Retina (tissue), 1 donor: ENCODE measurements around the gene MEA1.
A peak's percentile ranks its signal among the peaks of the same experiment; 100 is the strongest.
"Not testable (repeated sequence)": the region's sequence is repeated elsewhere in the genome, so short reads cannot be mapped to it uniquely, and the experiment has no call there.

Experiments
- DNase-seq: peaks from one replicate; pipeline ENCODE4 v3.0.0-alpha.2; 2016

Gene MEA1

DNA sequence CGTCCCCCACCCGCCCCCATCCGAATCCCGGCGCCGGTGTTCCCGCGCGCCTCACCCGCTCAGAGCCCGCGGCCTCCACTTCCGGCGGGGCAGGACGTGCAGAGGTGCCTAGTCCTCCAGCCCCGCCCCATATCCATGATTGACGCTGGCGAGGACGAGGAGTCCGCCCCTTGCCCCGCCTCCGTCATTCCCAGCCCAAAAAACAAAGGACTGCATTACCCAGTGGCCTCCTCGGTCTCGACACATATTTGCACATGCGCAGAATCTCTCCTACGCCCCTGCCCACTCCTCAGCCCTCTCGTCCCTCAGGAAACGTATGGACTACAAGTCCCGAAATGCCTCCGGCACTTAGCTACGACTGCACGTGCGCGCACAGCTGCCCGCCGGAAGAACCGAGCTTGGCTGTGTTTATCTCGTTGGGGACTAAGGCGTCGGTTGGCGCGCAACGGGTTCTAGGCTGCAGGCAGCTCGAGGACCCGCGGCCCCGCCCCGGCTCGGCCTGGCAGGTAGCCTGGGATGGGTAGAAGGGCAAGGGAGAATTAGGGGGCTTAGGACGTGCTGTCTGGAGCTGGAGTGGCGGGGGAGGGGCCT is at the start of gene MEA1, which contains the start of gene KLHDC3:
MEA1 (minus strand) TSS at position 104 of the 591 bp plus-strand sequence. CDS start 133 bp downstream, outside the sequence.
KLHDC3 (plus strand) TSS at position 407 of the 591 bp plus-strand sequence. CDS start 2,944 bp downstream, outside the sequence.
- peak; percentile 98 for DNase-seq

- DNase-seq: no peak
Observed at GRCh38 chr6:43062818-43063217, 49.1 kb upstream of the MEA1 start.

GRCh38 chr6:43061861-43062260 is 48.1 kb upstream of the MEA1 start:
- DNase-seq: no peak

GRCh38 chr6:43060755-43061633 is 47.2 kb upstream of the MEA1 start:
- no peak for DNase-seq

GRCh38 chr6:43060034-43060754 is 46.4 kb upstream of the MEA1 start:
- DNase-seq: no peak

DNA sequence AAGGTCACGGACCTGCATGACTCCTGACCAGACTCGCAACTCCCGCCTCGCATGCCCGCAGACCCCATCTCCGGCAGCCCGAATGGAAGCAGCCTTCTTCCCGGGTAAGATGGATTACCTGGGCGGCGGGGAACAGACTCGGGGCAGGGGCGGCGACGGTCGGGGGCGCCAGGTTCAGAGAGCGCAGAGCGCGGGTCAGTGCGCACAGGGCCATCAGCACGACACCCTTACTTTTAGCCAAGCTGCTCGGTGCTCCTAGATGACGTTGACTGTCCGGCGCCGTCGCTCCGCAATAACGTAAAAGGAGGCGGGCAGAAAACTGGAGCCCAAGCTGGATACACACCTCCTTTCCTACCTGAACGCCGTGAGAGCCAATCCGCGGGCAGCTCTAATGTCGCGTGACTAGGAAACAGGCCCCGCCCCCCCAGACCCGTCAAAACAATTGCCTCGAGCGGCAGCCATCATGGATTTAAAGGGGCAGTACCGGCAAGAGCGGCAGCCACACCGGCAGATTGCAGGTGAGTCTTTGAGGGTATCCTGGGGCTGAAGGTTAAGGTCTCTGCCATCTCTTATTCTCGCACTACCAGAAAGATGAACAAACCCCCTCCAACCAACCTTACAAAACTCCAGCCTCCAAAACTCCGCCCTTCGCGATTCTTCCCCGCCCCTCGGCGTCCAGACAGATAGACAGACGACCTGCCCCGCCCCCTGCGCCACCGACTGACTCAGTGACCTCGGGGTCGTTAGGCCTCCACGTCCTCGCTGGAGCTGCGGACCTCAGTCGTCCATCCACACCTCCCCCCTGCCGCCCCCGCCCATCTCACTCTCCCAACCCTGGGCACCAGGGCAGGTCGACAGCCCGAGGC is 45.7 kb upstream of the MEA1 start, which contains the start of the genes KLC4 and MRPL2:
KLC4 (plus strand) TSS at position 464 of the 866 bp plus-strand sequence. CDS start 1,705 bp downstream, outside the sequence.
MRPL2 (minus strand) TSS at position 267 of the 866 bp plus-strand sequence; CDS start at position 214, 53 bp downstream.
- peak; percentile 96 for DNase-seq

DNA sequence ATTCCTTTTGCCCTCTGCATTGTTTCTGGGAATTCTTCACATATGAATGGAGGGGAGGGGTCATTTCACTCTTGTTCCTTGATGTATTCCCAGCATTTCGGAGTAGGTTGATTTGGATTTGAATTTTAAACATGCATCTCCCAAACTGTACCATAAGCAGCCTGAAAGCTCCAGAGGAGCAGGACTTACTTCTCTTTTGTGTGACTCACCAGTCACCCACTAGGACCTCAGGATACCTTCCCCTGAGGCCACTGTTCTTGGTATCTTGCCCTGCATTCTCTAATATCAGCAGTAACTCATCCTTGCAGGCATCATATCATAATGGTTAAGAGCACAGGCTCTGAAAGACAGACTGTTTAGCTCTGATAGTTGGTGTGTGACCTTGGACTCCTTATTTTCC is 44.8 kb upstream of the MEA1 start:
- DNase-seq: no peak

DNA sequence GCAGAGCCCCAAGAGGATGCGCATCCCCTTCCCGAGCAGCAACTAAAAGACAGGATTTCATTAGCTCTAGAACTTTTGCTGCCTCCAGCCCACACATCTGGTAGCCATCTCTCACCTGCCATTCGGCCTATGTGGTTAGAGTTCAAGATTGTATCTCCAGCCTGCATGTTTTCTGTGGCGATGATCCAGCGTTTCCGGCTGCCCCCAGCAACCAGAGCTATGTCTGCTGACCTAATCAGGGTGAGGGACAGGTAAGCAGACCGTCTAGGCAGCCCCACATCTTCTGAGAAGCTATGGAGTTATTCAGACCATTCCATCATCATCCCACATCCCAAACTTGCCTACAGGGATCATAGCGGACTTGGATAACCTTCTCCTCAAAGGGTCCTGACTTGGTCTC is 42.2 kb upstream of the MEA1 start:
- no peak for DNase-seq

- DNase-seq: no peak
Observed at GRCh38 chr6:43054206-43054943, 40.6 kb upstream of the MEA1 start.

- peak; percentile 91 for DNase-seq
Observed at GRCh38 chr6:43053545-43054205, 39.9 kb upstream of the MEA1 start, which contains the start of gene CUL7. Gene CUL7, minus strand, starts transcription at chr6:43053851. Its CDS starts 1,063 bp downstream, at chr6:43052788.

DNA sequence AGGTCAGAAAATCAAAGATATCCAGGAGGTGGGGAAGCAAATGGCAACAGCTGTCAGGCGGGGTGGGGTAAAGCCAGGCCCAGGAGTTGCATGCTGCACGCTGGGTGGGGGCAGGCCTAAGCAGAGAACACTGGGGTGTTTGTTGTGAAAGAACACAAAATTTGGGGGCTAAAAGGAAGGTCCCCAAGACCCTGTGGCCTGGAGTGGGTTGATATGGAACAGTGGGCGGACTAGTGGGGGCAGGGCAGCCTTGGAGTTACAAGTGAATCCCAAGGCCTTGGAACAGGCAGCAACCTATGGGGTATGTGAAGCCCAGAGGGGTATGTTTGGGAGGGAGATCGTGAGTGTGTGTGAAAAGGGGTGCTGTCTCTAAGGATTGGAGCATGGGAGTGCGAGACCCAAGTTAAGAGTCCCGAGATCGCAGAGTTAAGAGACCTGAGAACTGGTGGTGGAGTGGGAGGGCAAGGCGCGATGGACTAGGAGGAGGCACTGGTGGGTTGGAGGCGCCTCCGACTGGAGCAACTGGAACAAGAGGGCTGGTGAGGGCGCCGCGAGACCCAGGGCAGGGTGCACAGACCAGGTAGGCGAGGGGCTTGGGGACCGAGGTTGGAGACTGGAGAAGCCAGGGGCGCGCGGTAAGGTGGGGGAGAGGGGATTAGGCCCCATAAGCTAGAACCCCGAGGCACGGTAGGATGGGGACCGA is 39.2 kb upstream of the MEA1 start:
- DNase-seq: no peak

DNA sequence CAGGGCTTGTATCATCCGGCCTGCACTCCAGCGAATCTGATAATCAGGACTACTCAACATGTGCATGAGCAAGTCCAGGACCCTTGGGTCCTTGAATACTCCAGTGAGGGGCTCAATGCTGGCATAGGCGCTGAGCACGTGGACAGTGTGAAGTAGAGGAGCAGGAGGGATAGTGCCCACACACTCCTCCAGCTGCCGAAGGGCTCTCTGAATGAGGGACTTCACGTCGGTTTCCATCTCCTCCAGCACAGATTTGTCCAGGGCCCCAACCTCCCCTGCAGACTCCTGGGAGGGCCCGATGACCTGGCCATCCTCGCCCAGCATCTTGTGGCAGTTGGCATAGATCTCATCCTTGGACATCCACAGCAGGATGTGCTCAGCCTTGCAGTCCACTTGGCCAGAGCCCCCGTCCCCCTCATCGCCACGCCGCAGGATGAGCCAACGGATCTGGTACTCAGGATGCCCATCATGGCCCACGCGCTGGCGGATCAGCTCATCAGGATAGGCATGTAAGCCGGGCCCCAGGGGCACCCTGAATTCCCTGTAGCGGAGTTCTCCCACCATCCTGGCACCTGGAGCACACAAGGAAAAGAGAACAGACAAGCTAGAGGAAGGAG is 38.6 kb upstream of the MEA1 start:
- DNase-seq: no peak

DNA sequence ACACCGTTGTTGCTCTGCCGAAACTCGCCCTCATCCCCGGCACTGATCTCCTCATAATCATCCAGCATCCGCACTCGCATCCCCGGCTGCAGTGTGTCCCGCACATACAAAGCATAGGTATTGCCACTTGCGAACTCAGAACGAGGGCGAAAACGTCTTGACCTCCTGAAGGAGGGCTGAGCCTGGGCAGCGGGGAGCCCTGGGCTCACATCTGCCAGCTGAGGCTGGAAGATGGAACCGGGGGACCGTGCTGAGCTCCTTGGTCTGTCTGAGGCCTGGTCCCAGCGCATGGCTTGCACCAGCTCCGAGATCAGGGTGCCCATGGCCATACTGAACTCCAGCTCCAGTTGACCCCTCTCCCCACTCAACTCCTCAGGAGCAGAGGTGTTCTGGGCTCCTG is 37.2 kb upstream of the MEA1 start:
- DNase-seq: no peak

GRCh38 chr6:43047998-43048397 is 34.3 kb upstream of the MEA1 start:
- no peak for DNase-seq

DNA sequence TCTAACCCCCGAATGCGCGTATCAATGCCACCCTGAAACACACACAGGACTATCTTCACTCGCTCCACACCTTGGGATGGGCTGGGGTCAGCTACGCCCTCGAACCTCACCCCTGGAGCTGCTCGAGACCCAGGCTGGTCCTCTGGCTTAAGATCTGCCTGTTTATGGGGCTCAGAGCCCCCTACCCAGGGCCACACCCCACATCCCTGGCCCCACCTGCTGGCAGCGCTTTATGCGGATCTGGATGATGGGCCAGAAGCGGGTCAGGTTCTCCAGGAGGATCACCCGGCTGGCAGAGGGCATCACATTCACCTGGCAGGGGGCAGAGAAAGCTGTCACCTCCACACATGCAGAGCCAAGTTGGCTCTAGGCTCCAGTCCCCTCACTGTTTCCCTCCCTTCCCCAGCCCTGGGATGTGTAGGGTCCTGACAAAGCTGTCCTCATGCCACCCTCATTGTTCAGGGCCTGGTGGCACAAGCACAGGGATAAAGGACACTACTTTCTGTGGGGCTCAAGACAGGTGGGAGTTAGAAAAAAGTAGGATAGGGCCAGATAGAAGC is 31.7 kb upstream of the MEA1 start:
- DNase-seq: no peak

DNA sequence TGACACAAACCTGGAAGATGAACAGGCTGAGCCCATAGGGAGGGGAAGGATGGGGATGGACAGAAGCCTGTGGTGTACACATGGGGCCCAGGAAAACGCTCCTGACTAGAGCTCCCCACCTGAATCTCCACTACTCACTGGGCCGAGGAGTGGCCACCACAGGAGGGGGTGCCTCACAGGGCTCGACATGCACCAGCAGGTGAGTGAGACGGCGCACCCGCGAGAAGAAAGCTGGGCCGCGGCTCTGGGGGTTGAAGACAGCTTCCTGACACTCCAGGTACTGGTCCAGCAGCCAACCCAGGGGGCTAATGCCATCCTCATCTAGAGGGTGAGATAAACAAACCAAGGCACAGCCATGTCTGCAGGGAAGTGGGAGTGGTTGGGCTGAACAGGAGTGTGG is 29.6 kb upstream of the MEA1 start:
- DNase-seq: no peak

- DNase-seq: not testable (repeated sequence)
Observed at GRCh38 chr6:43041475-43041874, 27.7 kb upstream of the MEA1 start.

DNA sequence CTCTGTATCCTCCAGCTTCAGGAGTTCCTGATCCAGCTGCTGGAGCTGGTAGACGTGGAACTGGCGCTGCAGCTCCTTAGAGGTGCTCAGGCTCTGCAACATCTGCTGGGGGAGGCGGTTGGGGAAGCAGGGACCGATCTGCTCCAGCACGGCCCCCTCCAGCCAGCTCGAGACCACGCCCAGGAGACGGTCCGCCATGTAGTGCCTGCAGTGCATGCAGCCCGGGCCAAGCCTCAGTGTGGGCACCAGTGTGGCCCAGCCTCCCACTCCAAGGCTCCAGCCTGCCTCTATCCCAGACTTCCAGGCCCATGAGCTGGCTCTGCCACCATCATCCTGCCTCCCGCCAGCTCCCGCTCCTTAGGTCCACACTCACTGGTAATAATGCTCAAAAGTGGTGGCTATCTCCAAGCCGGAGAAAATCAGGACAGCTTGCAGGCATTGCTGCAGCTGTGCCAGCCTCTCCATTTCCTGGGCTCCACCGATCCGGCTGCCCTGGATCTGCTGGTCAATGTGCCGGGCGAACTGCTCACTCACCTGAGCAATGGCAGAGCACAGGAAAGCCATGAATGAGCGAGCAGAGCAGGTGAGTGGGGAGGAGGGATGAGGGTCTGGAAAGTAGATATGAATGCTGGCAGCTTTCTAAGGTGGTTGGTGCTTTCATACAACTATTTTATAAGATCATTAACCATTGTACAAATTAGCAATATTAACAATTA is 27.0 kb upstream of the MEA1 start:
- DNase-seq: no peak

DNA sequence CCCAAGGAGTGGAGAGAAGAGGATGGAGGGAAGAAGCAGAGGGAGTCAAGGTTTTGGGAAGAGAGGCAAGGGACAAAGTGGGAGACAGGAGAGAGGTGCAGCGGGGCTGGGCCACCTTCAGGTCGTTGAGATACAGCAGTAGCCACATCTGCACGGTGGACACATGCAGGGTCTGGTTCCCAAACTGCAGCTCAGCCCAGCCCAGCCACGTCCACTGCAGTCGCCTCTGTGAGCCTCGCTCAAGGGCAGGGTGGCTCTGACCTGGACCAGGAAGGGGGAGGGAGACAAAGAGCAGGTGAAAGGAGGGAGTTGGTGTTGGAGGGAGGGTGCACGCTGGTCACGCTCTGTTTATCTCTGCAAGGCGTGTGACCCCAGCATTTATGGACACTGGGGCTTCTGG is 25.0 kb upstream of the MEA1 start:
- no peak for DNase-seq
